GM23338 (cell line): ENCODE data around the gene TNF. TPM values are rescaled to one million over a fixed set of nuclear protein-coding genes. Genes with fewer than 3 reads are reported as not detected.

Experiments used
- ATAC-seq: fragments of 200-7000 bp; cut with Tn5 transposase; 3 replicates; pipeline ENCODE4 v1.9.1; 2020
- DNase-seq: peaks from one replicate; pipeline ENCODE4 v3.0.0-alpha.2; 2015; ENCODE audit warnings: low spot score
- H2AFZ ChIP-seq: fragments of 200-600 bp; sonication (generic); 2 replicates; pipeline ENCODE4 v1.8.0; 2016; ENCODE audit warnings: antibody characterized with exemption, mild to moderate bottlenecking, moderate library complexity
- H3F3A ChIP-seq: fragments of 200-600 bp; sonication (generic); replicated peaks from 2 replicates; pipeline ENCODE4 v1.8.0; 2017; ENCODE audit warnings: antibody characterized with exemption, mixed run types, low read depth
- H3K27ac ChIP-seq: fragments of 200-600 bp; sonication (generic); 2 replicates; pipeline ENCODE4 v1.6.1; 2016; ENCODE audit warnings: low read depth
- H3K27me3 ChIP-seq: fragments of 200-600 bp; sonication (generic); 2 replicates; pipeline ENCODE4 v1.8.0; 2016; ENCODE audit warnings: mild to moderate bottlenecking, mixed run types, moderate library complexity; ENCODE audit not compliant: insufficient read depth
- H3K36me3 ChIP-seq: fragments of 200-600 bp; sonication (generic); 2 replicates; pipeline ENCODE4 v1.8.0; 2016; ENCODE audit warnings: mild to moderate bottlenecking; ENCODE audit not compliant: insufficient read depth
- H3K4me1 ChIP-seq: fragments of 200-600 bp; sonication (generic); 2 replicates; pipeline ENCODE4 v1.8.0; 2016; ENCODE audit warnings: mild to moderate bottlenecking, moderate library complexity; ENCODE audit not compliant: insufficient read depth
- H3K4me2 ChIP-seq: fragments of 200-600 bp; sonication (generic); 2 replicates; pipeline ENCODE4 v1.7.1; 2017; ENCODE audit warnings: mixed run types
- H3K4me3 ChIP-seq: fragments of 200-600 bp; sonication (generic); 2 replicates; pipeline ENCODE4 v1.6.1; 2016; ENCODE audit warnings: mixed run types
- H3K79me2 ChIP-seq: fragments of 200-600 bp; sonication (generic); replicated peaks from 2 replicates; pipeline ENCODE4 v1.8.0; 2017; ENCODE audit warnings: mild to moderate bottlenecking; ENCODE audit not compliant: insufficient read depth
- H3K9me2 ChIP-seq: fragments of 200-600 bp; sonication (generic); 2 replicates; pipeline ENCODE4 v1.8.0; 2017; ENCODE audit not compliant: insufficient read depth
- H4K20me1 ChIP-seq: fragments of 200-600 bp; sonication (generic); replicated peaks from 2 replicates; pipeline ENCODE4 v1.8.0; 2017; ENCODE audit warnings: mild to moderate bottlenecking; ENCODE audit not compliant: insufficient read depth
- H3K27ac Mint-ChIP-seq: 2 replicates; pipeline ENCODE4 v1.8.0; 2020; ENCODE audit warnings: inconsistent platforms, mild to moderate bottlenecking, moderate library complexity, mixed read lengths
- H3K27me3 Mint-ChIP-seq: 3 replicates; pipeline ENCODE4 v1.8.0; 2022; ENCODE audit warnings: low read depth, mild to moderate bottlenecking, moderate library complexity, mixed read lengths, inconsistent platforms; ENCODE audit not compliant: insufficient read depth, poor library complexity
- H3K36me3 Mint-ChIP-seq: 3 replicates; pipeline ENCODE4 v1.8.0; 2021; ENCODE audit warnings: low read depth, mild to moderate bottlenecking, inconsistent platforms, moderate library complexity, mixed read lengths
- H3K4me1 Mint-ChIP-seq: 3 replicates; pipeline ENCODE4 v1.8.0; 2020; ENCODE audit warnings: mild to moderate bottlenecking, inconsistent platforms, mixed read lengths
- H3K4me3 Mint-ChIP-seq: 3 replicates; pipeline ENCODE4 v1.8.0; 2021; ENCODE audit warnings: moderate library complexity, mild to moderate bottlenecking, inconsistent platforms, mixed read lengths
- H3K9me3 Mint-ChIP-seq: 3 replicates; pipeline ENCODE4 v1.8.0; 2020; ENCODE audit warnings: moderate library complexity, mild to moderate bottlenecking, inconsistent platforms, mixed read lengths
- EZH2 ChIP-seq: fragments of 200-600 bp; sonication (generic); IDR thresholded peaks from one replicate; pipeline ENCODE4 v1.8.0; 2017; ENCODE audit warnings: antibody characterized with exemption, mild to moderate bottlenecking, low read depth; ENCODE audit not compliant: unreplicated experiment
- NANOG ChIP-seq: IDR thresholded peaks from 2 replicates; pipeline ENCODE4 v1.6.1; 2016; ENCODE audit warnings: antibody characterized with exemption, borderline replicate concordance
- ZNF114 ChIP-seq: fragments of 250-450 bp; sonication (Bioruptor Pico); IDR thresholded peaks from 2 replicates; pipeline ENCODE4 v1.5.0; 2020; ENCODE audit warnings: mild to moderate bottlenecking, moderate library complexity
- polyA plus RNA-seq: library from polyadenylated mRNA; unstranded; fragments of >200 nt; fragmentation: Nextera tagmentation; extraction: Ambion mirVana; gene quantifications from 2 replicates; pipeline ENCODE4 v1.2.1, GENCODE V29; 2016
- total RNA-seq: library from RNA; depleted of rRNA; stranded (reverse); fragments of >200 nt; shearing (Covaris generic); gene quantifications from 2 replicates; pipeline ENCODE4 v1.2.3, GENCODE V29; 2014
- TF ChIP-seq, protein P1 (sequence below): IDR thresholded peaks from 2 replicates; pipeline ENCODE4 v1.6.1; 2016; ENCODE audit warnings: antibody characterized with exemption
- TF ChIP-seq, protein P2 (sequence below): fragments of 250-450 bp; sonication (Bioruptor Pico); IDR thresholded peaks from 2 replicates; pipeline ENCODE4 v1.5.0; 2020; ENCODE audit warnings: mild to moderate bottlenecking, moderate library complexity

TNF gene
- total and polyA plus RNA-seq, 2 experiments from 2014 or later = 0.11 TPM; not detected in 1

DNA sequence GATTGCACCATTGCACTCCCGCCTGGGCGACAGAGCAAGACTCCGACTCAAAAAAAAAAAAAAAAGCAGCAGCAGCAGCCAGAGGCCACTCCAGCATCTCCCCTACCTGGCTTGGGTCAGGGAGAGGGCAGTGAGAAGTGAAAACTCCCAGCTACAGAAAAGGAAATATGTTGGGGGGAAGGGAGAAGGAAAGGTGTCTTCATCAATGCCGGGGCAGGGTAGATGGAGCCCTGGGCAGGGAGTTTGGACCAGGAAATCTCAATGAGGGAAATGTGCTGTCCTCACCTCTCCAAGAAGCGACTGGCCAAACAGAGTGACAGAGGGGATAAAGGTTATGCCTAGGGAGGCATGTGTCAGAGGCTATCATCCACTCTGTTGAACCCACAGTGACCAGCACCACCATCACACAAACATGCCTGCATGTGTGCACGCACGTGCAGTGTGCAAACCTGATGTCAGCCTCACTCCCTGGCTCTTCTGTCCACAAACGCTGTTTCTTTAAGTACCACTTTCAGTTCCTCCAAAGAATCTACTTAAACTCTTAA is 38.8 kb downstream of the TNF start:
- H3K27me3 Mint-ChIP-seq = peaks cover 9% of the 10 kb centered on the region
- peaks cover 28% of the 10 kb centered on the region for H3K4me1 ChIP-seq
- no peaks in the 10 kb centered on the region for H3K9me2 ChIP-seq
- no peaks in the 10 kb centered on the region for H3F3A ChIP-seq
- peak overlapping the region; percentile 65; the same call in 1 of the 2 replicates for H3K4me2 ChIP-seq
- no peak overlapping the region for H3K27ac ChIP-seq
- no peaks in the 10 kb centered on the region for H3K27me3 ChIP-seq
- H3K36me3 ChIP-seq = no peaks in the 10 kb centered on the region
- ATAC-seq (no peak), DNase-seq (no peak)
- H4K20me1 ChIP-seq = no peaks in the 10 kb centered on the region
- no peaks in the 10 kb centered on the region; the same call in 1 of the 2 replicates for H3K79me2 ChIP-seq
- no peaks in the 10 kb centered on the region for H3K9me3 Mint-ChIP-seq
- no peak overlapping the region for H3K4me3 ChIP-seq
- no peak overlapping the region; the same call in 2 of the 3 replicates for H3K4me3 Mint-ChIP-seq
- peaks cover 31% of the 10 kb centered on the region for H3K4me1 Mint-ChIP-seq
- H3K27ac Mint-ChIP-seq = no peak overlapping the region
- TF ChIP-seq NANOG (no peak), ZNF114 (CRISPR knock-in tag) (no peak), EZH2 (no peak)
- TF ChIP-seq, protein P1, sequence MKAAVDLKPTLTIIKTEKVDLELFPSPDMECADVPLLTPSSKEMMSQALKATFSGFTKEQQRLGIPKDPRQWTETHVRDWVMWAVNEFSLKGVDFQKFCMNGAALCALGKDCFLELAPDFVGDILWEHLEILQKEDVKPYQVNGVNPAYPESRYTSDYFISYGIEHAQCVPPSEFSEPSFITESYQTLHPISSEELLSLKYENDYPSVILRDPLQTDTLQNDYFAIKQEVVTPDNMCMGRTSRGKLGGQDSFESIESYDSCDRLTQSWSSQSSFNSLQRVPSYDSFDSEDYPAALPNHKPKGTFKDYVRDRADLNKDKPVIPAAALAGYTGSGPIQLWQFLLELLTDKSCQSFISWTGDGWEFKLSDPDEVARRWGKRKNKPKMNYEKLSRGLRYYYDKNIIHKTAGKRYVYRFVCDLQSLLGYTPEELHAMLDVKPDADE = no peak
- TF ChIP-seq, protein P2, sequence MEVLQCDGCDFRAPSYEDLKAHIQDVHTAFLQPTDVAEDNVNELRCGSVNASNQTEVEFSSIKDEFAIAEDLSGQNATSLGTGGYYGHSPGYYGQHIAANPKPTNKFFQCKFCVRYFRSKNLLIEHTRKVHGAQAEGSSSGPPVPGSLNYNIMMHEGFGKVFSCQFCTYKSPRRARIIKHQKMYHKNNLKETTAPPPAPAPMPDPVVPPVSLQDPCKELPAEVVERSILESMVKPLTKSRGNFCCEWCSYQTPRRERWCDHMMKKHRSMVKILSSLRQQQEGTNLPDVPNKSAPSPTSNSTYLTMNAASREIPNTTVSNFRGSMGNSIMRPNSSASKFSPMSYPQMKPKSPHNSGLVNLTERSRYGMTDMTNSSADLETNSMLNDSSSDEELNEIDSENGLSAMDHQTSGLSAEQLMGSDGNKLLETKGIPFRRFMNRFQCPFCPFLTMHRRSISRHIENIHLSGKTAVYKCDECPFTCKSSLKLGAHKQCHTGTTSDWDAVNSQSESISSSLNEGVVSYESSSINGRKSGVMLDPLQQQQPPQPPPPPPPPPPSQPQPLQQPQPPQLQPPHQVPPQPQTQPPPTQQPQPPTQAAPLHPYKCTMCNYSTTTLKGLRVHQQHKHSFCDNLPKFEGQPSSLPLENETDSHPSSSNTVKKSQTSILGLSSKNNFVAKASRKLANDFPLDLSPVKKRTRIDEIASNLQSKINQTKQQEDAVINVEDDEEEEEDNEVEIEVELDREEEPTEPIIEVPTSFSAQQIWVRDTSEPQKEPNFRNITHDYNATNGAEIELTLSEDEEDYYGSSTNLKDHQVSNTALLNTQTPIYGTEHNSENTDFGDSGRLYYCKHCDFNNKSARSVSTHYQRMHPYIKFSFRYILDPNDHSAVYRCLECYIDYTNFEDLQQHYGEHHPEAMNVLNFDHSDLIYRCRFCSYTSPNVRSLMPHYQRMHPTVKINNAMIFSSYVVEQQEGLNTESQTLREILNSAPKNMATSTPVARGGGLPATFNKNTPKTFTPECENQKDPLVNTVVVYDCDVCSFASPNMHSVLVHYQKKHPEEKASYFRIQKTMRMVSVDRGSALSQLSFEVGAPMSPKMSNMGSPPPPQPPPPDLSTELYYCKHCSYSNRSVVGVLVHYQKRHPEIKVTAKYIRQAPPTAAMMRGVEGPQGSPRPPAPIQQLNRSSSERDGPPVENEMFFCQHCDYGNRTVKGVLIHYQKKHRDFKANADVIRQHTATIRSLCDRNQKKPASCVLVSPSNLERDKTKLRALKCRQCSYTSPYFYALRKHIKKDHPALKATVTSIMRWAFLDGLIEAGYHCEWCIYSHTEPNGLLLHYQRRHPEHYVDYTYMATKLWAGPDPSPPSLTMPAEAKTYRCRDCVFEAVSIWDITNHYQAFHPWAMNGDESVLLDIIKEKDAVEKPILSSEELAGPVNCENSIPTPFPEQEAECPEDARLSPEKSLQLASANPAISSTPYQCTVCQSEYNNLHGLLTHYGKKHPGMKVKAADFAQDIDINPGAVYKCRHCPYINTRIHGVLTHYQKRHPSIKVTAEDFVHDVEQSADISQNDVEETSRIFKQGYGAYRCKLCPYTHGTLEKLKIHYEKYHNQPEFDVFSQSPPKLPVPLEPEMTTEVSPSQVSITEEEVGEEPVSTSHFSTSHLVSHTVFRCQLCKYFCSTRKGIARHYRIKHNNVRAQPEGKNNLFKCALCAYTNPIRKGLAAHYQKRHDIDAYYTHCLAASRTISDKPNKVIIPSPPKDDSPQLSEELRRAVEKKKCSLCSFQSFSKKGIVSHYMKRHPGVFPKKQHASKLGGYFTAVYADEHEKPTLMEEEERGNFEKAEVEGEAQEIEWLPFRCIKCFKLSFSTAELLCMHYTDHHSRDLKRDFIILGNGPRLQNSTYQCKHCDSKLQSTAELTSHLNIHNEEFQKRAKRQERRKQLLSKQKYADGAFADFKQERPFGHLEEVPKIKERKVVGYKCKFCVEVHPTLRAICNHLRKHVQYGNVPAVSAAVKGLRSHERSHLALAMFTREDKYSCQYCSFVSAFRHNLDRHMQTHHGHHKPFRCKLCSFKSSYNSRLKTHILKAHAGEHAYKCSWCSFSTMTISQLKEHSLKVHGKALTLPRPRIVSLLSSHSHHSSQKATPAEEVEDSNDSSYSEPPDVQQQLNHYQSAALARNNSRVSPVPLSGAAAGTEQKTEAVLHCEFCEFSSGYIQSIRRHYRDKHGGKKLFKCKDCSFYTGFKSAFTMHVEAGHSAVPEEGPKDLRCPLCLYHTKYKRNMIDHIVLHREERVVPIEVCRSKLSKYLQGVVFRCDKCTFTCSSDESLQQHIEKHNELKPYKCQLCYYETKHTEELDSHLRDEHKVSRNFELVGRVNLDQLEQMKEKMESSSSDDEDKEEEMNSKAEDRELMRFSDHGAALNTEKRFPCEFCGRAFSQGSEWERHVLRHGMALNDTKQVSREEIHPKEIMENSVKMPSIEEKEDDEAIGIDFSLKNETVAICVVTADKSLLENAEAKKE (CRISPR knock-in tag) = no peak
- H3K36me3 Mint-ChIP-seq = peaks cover 2% of the 10 kb centered on the region; the same call in 1 of the 3 replicates
- peak overlapping the region; percentile 32; the same call in 1 of the 2 replicates for H2AFZ ChIP-seq
